Prostate gland (tissue), 2 donors: ENCODE results near the gene PCK1.

Experiments used
- POLR2A ChIP-seq: fragments of 450-650 bp; IDR thresholded peaks from one replicate; pipeline ENCODE4 v1.6.1; 2016; ENCODE audit warnings: antibody characterized with exemption, mild to moderate bottlenecking
- TF ChIP-seq, protein P1 (sequence below), 4 experiments: fragments of 200-600 bp in 2 of 4; fragments of 450-650 bp in 2 of 4; sonication (generic) in 2 of 4; IDR thresholded peaks; 1 replicate in 3 of 4; 2 replicates in 1 of 4; pipeline ENCODE4 v1.5.1; 2016 to 2019; ENCODE audit warnings: antibody characterized with exemption in 4 of 4, mild to moderate bottlenecking in 2 of 4, moderate library complexity in 2 of 4

DNA sequence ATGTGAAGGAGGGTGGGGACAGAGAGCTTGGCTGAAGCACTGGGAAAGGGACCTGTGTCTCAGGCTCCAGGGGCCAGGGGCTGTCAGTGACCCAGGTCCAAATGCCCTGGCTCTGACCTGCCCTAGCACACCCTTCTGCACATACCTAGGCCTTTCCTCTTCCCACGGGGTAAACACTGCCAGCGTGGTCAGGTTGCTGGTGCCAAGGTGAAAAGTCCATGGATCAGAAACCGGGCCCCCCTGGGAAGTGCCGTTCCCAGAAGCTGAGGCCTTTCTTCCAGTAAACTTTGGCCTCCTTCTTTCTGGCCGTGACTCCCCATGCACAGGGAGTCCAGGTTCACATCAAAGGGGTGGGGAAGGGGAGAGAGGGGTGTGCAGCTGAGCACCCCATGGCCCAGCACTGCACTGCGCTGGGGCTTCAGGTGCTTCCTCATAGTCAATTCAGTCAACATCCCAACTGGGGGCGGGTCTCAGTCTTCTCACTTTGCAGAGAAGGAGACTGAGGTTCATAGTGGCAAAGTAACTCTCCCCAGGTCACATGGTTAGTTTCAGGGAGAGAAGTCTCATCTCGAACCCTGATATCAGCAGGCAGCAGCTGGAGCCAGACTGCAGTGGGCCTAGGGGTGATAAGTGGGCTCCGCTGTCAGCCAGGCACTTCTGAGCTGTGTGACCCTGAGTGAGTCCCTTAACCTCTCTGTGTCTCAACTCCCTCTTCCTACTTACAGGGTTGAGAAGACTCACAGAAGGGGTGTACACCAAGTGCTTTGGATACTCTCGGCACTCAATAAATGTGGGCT, 17.0 kb downstream of the PCK1 start:
- TF ChIP-seq, protein P1, sequence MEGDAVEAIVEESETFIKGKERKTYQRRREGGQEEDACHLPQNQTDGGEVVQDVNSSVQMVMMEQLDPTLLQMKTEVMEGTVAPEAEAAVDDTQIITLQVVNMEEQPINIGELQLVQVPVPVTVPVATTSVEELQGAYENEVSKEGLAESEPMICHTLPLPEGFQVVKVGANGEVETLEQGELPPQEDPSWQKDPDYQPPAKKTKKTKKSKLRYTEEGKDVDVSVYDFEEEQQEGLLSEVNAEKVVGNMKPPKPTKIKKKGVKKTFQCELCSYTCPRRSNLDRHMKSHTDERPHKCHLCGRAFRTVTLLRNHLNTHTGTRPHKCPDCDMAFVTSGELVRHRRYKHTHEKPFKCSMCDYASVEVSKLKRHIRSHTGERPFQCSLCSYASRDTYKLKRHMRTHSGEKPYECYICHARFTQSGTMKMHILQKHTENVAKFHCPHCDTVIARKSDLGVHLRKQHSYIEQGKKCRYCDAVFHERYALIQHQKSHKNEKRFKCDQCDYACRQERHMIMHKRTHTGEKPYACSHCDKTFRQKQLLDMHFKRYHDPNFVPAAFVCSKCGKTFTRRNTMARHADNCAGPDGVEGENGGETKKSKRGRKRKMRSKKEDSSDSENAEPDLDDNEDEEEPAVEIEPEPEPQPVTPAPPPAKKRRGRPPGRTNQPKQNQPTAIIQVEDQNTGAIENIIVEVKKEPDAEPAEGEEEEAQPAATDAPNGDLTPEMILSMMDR (IDR thresholded peaks at IDR 0.05): no peak
- no peak for TF ChIP-seq POLR2A
